GM18526 (cell line): ENCODE measurements around the gene YARS1.
A peak's percentile ranks its signal among the peaks of the same experiment; 100 is the strongest.

Experiments used
- POLR2A ChIP-seq: IDR thresholded peaks from 3 replicates; pipeline ENCODE4 v1.6.1; 2011; ENCODE audit not compliant: insufficient read length; ENCODE audit errors: extremely low read depth

Gene YARS1

DNA sequence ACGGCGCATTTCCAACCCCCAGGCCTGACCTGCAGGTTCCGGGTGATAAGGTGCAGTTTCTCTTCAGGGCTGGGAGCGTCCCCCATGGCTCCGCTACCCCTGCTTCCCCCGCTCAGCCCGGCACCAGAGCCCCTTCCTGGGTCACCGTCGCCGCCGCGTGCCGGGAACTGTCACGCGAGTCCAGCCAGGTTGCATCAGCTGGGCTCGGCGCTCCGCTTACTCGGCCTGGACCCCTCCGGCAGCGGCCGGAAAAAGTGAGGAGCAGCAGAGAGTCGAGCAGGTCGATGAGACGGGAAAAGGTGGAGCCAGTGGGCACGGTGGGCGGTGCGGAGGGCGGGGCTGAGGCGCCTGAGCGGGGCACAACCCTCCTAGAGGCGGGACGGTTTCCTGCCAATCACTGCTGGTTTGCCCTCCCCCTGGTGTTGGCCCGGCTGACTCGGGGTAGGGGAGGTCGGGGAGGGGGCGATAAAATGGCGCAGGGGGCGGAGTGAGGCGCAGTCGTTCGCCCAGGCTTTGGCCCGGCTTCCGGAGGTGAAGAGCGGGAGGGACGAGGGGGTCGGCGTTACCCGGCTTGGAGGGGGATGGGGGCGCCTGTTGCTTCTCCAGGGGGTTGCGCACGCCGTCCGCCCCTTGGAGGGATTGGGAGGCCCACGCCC, at the start of gene YARS1, which contains the start of gene S100PBP:
Gene YARS1, minus strand, starts transcription at position 200 of the 656 bp plus-strand sequence. Its CDS starts 114 bp downstream, at position 86.
Gene S100PBP, plus strand, starts transcription at position 495 of the 656 bp plus-strand sequence. CDS start 8,447 bp downstream, outside the sequence.
- peak; percentile 57 for TF ChIP-seq POLR2A

DNA sequence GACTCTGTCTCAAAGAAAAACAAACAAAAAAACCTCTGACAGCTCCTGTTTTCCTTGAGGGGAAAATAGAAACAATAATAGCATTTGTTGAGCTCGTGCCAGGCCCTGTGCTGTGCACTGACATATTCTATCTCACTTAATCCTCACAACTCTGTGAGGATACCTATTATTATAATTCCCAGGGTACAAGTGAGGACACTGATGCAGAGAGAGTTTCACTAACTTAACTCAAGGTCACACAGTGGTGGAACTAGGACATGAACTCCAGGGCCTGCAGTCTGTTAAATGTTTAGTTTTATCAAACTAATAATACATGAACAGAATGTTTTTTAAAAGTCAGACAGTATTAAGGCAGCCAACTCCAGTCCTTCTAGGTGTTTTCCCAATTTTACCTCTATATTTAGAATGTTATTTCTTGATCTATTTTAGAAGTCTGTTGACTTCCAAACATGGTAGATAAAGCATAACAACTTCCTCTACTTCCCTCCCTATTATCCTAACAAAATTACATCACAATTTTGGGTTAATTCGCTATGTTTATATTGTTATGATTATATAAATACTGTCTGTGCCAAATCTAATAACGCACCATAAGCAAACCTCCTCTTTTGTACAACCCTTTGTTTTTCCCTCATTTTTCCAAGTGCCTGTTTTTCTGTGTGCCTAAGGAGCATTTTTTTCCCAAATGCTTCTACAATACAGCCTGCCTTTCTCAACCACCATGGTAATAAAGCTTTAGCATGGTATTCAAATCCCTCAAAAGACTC, 48.7 kb upstream of the YARS1 start:
- TF ChIP-seq POLR2A, result no peak

DNA sequence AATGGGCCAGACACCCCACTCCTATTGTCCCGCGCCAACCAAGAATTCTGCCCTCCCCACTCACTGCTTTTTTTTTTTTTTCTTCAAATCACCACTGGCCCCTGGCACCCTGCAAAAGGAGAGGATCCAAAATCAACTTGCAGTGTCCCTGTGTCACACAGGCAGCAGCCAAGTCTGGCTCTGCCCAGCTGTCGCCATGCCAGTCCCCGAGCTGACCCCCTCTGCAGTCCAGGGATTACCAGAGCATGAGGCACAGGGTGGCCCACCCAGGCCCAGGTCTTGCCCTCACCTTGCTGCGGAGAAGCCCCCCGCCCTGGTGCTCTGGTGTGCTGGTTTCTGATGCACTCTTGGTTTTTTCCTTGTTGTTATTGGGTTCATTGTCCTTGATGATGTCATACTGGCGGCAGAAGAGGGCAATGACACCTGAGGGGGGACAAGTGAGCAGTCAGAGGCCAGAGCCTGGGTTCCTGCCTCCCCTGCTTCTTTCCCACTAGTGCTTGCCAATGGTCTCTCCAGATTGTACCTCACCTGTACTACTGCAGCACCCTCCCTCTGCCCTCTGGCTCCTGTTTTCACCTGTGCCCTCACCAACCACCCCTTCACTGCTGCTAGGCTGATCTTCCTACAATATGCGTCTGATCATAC, 47.3 kb upstream of the YARS1 start:
- TF ChIP-seq POLR2A, result no peak

DNA sequence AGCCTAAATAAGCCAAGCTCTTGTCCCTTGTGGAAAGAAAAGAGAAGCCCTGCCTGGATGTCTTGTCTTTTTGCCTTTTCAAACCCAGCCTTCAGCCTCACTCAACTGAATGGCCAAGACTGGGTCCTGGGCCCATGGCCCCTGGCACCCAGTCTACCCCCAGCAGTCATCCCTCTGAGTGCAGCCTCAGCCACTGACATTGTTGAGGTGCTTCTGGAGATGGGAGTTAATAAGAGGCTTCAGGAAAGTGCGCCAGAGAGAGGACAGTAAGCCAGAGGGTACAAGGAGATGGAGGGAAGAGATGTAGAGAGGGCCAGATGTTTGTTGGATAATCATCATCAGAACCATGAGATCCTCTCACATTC, 46.7 kb upstream of the YARS1 start:
- no peak for TF ChIP-seq POLR2A

DNA sequence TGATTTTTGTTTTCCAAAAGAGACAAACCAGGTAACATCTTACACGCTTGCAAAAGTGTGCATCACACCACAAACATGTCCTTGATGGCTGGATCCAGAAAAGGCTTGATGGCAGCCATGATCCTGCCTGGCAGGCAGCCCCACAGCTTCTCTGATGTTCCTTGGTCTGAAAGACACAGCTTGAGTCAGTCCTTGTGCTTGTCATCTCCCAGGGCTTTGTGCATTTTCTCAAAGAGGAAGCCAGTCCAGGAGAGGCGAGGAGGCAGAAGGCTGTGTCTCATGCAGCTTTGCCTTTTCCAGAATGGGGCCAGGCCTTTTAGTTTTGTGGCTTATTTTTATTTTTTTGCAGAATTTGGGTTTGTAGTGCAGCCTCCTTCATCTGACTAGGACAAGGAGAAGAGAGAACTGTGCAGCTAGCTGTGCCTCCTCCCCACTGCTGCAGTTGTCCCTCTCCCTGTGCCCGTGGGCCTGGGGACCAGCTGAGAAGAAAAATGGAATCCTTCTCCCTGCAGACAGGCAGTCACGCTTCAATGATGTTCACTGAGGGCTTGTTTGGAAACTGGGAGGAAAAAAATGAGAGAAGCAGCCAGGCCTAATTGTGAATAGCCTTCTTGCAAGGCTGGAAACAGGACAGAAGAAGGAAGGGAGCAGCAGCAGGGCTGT, 46.2 kb upstream of the YARS1 start:
- TF ChIP-seq POLR2A, result no peak

DNA sequence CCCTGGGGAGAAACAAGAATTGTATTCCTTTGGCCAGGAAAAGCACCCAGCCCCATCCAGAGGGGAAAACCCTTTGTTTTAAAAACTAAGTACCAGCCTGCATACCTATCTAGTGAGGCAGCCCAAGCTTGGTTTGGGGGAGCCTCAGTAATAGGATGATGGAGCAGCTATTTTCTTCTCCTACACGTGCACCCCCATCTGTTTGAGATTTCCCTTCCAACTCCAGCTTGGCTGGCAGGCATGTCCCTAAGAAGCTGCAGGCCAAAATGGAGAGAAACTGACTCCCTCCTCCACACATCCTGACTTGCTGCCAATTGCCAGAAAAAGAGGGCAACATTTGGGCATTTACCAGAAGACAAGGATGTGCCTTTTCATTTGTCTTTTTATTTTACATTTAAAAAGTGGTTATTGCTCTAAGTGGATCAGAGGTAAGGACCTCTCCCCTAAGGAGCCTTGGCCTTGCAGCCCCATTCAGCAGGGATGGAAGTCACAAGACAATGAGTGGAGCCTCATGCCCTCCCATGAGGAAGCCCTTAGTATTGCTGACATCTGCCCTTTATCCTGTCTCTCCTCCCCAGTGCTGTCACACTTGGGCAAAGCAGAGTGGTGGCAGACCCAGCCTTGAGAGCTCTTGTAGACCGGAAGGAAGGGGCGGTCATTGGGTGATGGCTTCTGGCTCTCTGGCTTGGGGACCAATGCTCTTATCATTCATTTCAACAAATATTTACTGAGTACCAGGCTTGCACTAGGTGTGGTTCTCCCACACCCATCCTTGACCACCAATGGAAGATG, 44.9 kb upstream of the YARS1 start:
- no peak for TF ChIP-seq POLR2A

DNA sequence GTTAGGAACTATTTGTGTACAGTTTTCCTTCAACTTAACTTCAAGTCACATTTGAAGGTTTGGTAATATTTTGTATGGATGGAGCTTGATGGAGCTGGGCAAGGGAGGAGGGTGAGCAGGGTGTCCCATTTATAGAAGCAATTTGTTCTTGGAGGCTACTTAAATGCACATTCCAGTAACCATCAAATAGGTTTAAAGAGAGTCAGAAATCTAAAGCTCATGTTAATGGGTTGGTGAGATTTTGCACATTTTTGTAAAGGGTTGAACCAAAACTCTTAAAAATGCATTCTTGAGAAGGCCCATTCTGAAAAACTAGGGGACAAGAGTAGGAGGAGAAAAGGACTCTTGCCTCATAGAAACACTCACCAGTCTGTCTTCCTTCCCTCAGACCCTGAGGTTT, 43.4 kb upstream of the YARS1 start:
- TF ChIP-seq POLR2A, result no peak

DNA sequence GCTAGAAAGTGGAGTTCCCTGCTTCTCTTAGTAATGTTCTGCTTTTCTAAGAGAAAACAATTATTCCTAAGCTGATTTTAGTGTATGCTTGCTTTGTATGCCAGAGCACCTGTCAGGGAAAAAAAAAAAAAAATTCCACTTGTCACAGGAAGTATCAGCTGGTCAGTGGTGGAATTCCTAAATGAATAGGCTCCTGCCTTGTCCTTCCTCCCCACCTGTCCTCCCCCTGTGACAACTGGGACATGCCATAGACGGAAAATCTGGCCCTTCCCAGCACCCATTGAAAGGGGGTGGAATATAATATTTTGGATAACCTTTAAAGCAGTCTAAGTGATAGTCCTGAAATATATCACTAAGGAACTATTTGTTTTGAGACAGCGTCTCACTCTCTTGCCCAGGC, 42.8 kb upstream of the YARS1 start:
- TF ChIP-seq POLR2A, result no peak

DNA sequence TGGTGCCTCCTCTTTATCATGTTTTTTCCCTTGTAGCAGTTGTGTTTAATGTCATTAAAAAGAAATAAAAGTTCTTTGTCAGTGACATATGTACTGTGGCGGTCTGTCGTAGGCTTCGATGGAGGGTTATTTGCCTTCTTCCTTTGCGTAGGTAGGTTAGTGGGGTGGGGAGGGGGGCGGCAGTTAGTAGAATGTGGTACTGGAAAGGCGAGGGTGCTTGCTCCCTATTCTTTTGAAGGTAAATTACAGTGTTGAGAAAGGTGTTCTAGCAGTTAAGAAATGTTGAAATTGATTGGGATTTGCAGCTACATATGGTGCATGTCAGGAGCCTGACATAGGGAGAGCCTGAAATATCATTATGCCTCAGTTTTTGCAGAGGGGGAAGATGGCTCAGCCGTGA, 41.6 kb upstream of the YARS1 start:
- no peak for TF ChIP-seq POLR2A

DNA sequence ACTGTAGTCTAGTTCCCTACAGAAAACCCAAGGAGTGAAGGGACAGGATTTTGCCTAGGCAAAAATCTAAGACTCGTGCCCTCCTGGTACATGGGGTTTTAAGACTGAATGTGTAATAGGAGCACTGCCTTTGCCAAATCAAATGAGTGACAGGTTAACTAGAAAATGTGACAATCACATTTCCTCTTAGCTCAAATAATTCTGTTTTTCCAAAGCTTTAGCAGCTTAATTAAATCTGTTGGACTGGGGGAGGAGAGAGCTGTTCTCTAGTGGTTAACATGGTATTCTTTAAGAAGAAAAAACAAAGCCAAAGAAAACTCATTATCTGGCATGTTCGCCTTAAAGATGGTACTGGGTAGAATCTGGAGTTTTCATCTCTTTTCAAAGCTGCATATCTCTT, 41.0 kb upstream of the YARS1 start:
- TF ChIP-seq POLR2A, result no peak

DNA sequence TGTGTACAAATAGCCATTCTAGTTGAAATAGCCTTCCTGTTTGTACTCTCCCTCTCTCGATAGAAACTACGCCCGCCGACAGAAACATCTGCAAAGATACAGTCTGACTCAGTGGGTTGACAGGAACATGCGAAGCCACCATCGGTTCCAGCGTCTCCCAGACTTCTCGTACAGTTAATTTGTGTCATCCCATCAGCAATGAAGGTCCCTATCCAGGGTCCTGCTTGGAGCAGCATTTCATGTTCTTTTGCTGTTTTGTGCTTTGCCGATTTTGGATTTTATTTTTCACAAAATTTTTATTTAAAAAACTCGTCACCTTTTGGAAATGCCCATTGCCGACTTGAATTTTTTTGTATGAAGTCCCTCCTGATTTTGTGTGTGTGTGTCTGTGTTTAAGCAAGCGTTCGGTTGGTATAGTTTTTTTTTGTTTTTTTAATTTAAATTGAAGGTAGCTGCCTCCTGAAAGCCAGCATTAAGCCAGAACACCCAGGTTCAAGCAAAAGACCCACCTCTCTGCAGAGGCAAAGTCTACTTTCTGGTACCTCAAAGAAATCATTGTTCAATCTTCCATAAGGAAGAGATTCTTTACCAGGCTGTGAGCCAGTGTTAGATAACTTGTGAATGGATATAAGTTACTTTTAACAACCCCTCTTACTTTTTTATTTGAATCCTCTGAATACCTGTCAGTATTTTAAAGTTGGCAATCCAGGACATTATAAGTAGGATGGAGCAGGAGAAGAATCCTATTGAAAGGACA, 38.9 kb upstream of the YARS1 start:
- no peak for TF ChIP-seq POLR2A

DNA sequence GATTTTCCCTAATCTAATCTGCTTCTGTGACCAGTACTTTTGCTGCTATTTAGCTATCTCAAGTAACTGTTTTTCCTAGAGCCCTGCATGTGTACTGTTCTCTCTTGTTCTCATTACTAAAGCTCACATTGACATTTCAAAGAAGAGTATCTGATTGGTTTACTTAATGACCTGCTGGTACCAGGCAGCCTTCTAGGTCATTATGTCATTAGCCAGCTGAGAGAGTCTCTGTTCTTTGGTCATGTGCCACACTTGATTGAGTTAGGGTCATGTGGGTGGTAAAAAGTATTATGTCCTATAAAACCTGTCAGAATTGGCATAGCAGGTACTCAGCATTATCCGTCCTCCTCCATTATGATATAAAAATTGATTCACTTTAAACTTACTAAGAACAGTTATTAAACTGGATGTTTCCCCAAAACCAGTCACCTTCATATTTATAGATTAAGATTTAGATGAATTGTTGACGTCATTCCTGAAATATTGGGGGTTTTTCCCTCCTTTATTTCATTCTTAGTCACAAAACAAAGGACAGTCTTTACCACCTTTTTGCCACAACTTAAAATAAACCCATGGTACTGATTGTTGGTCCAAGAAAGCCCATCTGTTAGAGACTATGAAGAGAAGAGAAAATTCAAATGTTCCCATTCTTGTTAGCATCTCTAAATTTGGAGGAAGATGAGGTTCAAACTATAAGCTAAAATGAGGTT, 31.4 kb upstream of the YARS1 start:
- no peak for TF ChIP-seq POLR2A

DNA sequence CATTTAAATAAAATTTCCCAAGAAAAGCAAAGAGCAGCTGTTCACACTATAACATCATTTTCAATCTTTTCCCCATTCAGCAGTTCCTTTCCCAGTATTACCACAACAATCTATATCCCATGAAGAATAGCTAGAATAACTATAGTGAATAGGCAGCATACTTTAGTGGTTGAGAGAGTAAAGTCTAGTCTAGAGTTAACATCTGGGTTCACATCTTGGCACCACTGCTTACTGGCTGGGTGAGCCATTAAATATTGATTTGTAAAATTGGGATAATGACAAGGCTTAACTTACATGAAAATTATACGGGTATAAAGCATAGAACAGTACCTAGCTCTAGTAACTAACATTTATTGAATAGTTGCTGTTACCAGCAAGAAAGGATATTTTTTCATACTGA, 14.7 kb upstream of the YARS1 start:
- TF ChIP-seq POLR2A, result no peak
